Hindlimb muscle (tissue), 1 donor: Measurements from ENCODE around the gene SCYGR7. TPM values are rescaled to one million over a fixed set of nuclear protein-coding genes. Genes with fewer than 3 reads are reported as not detected.

Source experiments
- DNase-seq: peaks from one replicate; pipeline ENCODE4 v3.0.0-alpha.2; 2013
- polyA plus RNA-seq: library from polyadenylated mRNA; unstranded; fragments of 120-200 nt; gene quantifications from one replicate; pipeline ENCODE4 v1.2.1, GENCODE V29; 2013; ENCODE audit not compliant: insufficient read length

Gene SCYGR7
- polyA plus RNA-seq, 1 donor, result not detected

DNA sequence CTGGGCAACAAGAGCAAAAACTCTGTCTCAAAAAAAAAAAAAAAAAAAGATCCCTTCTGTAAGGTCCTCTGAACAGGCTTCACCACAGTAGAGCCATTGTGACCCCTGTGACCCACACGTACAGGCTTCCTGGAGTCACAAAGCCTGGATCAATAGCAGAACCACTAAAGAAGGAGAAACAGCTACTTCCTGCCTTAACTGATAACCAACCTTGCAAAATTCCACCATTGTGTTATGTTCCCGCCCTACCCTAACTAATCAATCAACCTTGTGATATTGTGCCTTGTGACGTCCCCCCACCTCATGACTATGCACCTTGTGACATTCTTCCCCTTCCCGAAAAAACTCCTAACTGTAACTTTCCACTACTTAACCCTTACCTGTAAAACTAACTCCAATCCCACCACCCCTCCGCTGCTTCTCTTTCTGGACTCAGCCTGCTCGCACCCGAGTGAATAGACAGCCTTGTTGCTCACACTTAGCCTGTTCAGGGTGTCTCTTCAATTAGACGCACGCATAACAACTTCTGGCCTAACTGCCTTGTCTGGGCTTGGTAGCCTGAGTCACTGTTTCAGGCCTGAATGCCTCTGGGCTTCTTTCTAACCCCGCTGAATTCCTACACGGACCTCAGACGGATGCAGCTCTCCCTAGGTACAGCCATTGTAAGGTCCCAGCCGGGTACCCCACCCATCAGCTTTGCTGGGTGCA lies 31.4 kb downstream of the SCYGR7 start:
- DNase-seq, result no peak

DNA sequence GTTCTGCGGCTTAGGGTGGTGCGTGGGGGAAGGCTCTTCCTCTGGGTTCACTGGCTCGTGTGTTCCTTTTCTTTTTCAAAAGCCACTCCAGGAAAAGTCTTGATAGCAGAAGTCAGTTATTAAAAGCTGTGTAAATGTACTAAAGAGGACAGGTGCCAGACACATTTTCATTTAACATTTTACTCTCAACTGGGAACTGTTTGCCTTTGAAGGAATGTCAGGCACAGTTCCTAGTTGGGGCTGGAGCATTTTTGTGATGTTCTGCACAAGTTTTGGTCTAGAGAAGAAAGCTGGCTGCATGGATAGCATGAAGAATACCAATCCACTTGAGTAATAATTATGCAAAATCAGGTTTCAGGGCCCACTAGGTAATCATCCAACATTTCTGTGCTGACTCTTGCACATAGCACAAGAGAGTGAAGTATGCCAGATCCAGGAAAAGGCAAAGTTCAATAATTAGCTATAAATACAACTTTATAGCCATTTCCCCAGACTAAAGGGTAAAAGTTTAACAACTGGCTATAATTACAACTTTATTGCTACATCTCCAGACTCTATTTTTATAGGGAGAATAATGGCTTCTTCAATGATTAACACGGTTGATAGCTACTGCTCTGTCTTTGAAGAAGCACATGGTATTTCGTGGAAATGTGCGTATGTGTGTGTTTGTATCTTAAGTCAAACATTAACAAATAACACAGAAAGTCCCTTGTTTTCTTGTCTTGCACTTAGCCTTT lies 33.8 kb downstream of the SCYGR7 start:
- DNase-seq, result peak; percentile 22

DNA sequence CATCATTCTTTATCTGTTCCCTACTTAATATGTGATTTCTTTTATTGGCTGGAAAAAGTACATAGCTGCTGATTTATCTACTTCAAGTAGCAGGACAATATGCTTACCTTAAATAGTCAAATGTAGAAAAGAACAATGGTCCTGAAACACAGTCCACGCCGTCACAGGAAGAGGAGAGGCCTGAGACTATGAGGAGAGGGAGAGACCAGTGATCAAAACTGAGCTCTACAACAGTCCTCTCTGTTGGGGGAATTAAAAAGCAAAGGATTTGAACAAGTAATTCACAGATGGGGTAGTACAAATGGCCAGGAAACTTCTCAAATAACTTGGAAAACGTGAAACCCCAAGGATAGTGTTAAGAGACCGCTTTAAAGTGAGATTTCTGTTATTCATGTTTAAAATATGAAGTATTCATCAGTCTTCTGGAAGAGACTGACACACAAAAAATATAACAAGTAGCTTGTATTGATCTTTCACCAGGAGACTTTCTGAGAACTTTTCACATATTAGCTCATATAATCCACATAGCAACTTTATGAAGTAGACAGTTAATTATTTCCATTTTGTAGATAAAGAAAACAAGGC lies 37.7 kb downstream of the SCYGR7 start:
- DNase-seq, result no peak

DNA sequence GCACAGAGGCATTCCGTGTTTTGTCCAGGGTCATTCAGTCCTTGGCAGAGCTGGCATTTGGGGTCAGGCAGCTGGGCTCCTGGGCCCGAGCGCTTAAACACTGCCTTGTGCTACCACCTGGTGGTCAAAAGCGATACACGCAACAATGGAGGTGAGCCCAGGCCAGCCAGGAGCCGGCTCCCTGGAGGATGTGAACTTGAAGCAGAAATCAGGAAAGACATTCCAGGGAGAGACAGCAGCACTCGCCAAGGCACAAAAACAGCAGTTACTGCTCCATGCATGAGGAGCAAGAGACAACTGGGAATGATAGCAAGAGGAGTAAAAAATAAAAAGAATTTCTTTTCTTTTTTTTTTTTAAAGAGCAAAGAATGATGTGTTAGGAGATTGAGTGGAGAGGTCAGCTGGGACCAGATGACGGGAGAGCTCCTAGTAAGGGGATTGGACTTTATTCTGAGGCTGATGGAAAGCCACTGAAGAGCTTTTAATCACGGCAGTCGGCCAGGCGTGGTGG lies 38.3 kb downstream of the SCYGR7 start:
- DNase-seq, result peak; percentile 78

DNA sequence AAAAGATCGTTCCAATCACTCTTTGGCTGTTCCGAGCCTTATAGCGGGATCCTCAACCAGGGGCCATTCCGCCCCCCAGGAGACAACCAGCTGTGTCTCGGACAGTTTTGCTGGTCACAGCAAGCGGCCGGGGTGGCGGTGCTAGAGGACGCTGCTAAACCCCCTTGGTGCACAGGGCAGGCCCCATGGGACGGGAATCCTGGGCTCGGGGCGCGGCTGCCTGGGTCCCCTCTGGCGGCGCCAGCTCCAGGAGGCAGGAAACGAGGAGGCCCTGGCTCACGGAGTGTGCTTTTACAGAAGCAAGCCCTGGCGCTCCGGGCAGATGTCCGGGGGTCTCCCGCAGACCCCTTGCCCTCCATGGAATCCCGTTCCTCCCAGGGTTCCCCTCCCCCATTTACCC lies 39.7 kb downstream of the SCYGR7 start:
- DNase-seq, result no peak

DNA sequence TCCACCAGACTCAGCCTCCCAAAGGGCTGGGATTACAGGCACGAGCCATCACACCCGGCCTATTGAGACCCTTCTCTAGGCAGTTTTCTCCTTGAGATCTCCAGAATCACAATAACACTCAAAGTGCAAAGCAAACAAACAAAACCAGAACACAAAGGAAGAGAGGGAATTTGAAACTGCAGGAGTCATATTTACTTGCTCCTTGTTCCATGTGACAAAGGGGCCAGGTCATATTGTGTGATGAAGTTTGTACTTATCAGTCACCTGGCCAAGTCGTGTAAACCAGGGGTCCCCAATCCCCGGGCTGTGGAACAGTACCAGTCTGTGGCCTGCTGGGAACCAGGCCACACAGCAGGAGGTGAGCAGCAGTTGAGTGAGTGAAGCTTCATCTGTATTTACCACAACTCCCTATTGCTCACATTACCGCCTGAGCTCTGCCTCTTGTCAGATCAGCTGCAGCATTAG lies 44.1 kb downstream of the SCYGR7 start:
- no peak for DNase-seq

DNA sequence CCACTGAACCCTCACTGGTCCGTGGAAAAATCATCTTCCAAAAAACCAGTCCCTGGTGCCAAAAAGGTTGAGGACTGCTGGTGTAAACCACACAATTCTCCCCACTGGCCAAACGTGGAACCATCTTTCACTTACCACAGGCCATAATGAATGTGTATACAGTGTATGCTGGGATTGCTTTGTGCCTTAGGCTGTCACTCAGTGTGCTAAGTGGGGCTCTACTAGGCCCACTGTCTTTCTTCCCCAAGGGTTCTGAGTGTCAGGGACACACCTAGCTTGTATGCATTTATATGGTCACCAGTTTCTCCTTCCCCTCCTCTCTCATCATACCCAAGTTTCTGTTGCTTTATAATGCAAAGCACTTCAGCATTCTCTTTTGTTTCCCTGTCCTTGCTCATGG lies 44.8 kb downstream of the SCYGR7 start:
- DNase-seq, result no peak

DNA sequence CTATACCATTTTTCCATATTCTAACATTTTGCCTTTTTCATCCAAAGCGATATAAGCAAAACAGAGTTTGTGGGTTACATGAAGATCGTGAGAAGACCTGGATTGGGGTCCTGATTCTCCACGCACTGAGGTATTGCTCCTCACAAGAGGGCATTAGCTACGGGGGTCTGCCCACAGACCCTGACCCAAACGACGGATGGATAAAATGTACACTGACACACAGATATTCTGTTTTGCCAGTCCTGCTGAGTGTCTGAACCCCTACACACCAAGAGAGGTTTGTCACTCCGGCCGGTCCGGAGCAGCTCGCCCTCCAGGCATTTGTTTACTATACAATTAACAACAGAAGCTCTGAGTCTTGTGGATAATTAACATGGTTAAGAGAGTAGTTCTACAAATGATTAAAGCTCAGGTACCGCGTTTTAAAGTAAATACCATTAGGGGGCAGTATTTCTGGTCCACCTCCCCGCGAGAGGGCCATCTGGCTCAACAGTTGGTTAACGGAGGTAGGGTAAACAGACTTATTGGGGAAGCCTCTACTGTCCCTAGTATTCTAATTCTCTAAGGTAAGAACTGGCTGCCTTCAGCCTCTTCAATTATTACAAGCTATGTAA lies 46.0 kb downstream of the SCYGR7 start:
- no peak for DNase-seq

DNA sequence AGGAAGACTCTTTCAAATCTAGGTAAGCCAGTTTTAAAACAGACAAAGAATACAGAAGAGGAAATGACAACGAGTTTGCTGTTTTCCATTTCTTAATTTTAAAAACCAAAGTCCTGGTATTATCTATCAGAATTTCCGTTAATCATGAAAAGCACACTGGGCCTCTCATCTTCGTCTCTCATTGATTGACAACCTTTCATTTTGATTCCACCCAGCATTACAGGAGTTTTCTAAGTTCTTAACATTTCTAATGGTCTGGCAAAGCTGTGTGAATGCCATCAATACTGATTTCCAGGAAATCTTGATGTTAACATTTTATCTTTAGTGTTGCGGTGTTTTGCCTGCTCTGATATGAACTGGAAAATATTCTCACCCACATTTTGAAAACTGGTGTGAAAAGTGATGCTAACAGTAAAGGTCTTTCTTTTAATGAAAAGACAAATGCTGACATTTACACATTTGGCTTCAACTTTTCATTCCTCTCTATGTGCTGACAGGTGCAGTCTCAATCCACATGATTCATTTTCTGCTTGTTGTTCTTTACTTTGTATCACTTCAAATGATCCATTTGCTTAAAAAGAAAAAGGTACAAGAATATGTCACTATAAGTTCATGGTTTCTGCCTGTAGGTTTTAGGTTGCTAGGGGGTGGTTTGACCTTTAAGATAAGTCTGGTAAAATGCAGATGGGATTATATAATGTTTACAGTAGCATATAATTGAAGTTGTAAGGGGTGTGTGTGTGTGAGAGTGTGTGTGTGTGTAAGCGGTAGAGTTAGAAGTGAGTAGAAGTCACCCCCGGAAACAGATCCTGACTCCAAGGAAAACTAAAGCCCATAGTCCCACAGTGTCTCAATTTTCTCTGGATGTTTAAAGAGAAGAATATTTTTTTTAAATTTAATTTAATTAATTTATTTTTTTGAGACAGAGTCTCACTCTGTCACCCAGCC lies 47.0 kb downstream of the SCYGR7 start:
- DNase-seq, result no peak

Other genes starting within 250 kb of the SCYGR7 start
- not detected for gene SCYGR2, start 129.4 kb upstream of the SCYGR7 start, polyA plus RNA-seq
- gene SCYGR3, start 113.5 kb upstream of the SCYGR7 start, polyA plus RNA-seq, result not detected
- not detected for gene SCYGR4, start 110.8 kb upstream of the SCYGR7 start, polyA plus RNA-seq
- not detected for gene SCYGR5, start 61.5 kb upstream of the SCYGR7 start, polyA plus RNA-seq
- gene SLC19A3, start 10.3 kb upstream of the SCYGR7 start, polyA plus RNA-seq, result 0.67 TPM
- not detected for gene SCYGR6, start 3.6 kb upstream of the SCYGR7 start, polyA plus RNA-seq
- not detected for gene SCYGR8, start 17.6 kb downstream of the SCYGR7 start, polyA plus RNA-seq
- 0.41 TPM for gene CCL20, start 85.5 kb downstream of the SCYGR7 start, polyA plus RNA-seq
- not detected for gene DAW1, start 143.3 kb downstream of the SCYGR7 start, polyA plus RNA-seq